Neural cell (in vitro differentiated cells): ENCODE data around the gene KXD1.

Experiments used
- CTCF ChIP-seq: fragments of 450-650 bp; IDR thresholded peaks from 2 replicates; pipeline ENCODE4 v1.5.1; 2014; ENCODE audit warnings: antibody characterized with exemption, mild to moderate bottlenecking, moderate library complexity; ENCODE audit not compliant: poor library complexity, severe bottlenecking
- EP300 ChIP-seq: fragments of 450-650 bp; conservative IDR thresholded peaks from 2 replicates; pipeline ENCODE4 v1.6.1; 2014; ENCODE audit warnings: antibody characterized with exemption, mild to moderate bottlenecking, moderate library complexity; ENCODE audit not compliant: poor library complexity, severe bottlenecking
- EZH2 ChIP-seq: fragments of 200-600, 300-800 bp; shearing (Covaris generic), sonication (generic); IDR thresholded peaks from 2 replicates; pipeline ENCODE4 v1.6.1; 2014; ENCODE audit warnings: antibody characterized with exemption, low read length, borderline replicate concordance, mild to moderate bottlenecking; ENCODE audit not compliant: insufficient read depth, poor library complexity, severe bottlenecking
- POLR2AphosphoS5 ChIP-seq: IDR thresholded peaks from 2 replicates; pipeline ENCODE4 v1.6.1; 2012
- RAD21 ChIP-seq: fragments of 450-650 bp; conservative IDR thresholded peaks from 2 replicates; pipeline ENCODE4 v1.6.1; 2014; ENCODE audit warnings: antibody characterized with exemption, mild to moderate bottlenecking, moderate library complexity
- TAF1 ChIP-seq: IDR thresholded peaks from 2 replicates; pipeline ENCODE4 v1.6.1; 2012; ENCODE audit warnings: low read depth

GRCh38 chr19:18604820-18605159 is 47.1 kb downstream of the KXD1 start:
- TF ChIP-seq CTCF, result no peak
- TF ChIP-seq POLR2AphosphoS5, result no peak
- peak; percentile 3 for TF ChIP-seq EZH2
- TF ChIP-seq TAF1, result no peak
- no peak for TF ChIP-seq RAD21
- TF ChIP-seq EP300, result no peak
